ENCODE data around the gene PIGH. TPM values are rescaled to one million over a fixed set of nuclear protein-coding genes. Genes with fewer than 3 reads are reported as not detected.

Gene PIGH
- total RNA-seq, 1 experiment from 2014 or later: 9.4 TPM

DNA sequence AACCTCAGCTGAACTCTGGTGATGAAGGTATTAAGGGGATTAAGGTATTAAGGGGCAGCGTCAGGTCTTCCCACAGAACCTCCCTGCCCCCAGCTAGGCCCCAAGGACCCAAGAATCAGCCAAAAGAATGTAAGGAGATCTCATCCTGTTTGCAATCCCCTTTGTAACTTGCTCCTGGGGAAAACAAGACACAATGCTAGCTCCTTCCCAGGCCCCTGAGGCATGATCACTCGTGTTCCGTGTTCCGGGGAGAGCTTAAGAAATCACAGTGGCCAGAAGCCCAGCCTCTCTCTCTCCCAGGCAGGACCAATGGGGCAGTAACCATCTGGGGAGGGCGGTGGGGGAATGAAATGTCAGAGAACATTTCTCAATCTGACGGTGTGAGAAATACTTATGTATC is 33.2 kb downstream of the PIGH start:
- Histone ChIP-seq H3K18ac (ENCODE audit: insufficient read length, low read depth, low read length) (no peak overlapping the region), H3K56ac (ENCODE audit: insufficient read length, low read depth, low read length) (no peak overlapping the region), H2AK5ac (ENCODE audit: insufficient read length, low read length) (no peak overlapping the region), H3K9me3 (ENCODE audit: control insufficient read depth, low read depth, low read length) (no peaks in the 10 kb centered on the region), H3K14ac (ENCODE audit: insufficient read depth, low read length) (no peak overlapping the region), H3K9ac (ENCODE audit: extremely low read depth, insufficient read length, low read length) (no peak overlapping the region), H2BK15ac (ENCODE audit: low read depth, low read length) (no peak overlapping the region), H3K79me1 (ENCODE audit: insufficient read depth, low read depth, low read length, poor library complexity, severe bottlenecking) (no peaks in the 10 kb centered on the region), H4K8ac (replicated peaks; ENCODE audit: insufficient read length, low read depth, low read length) (no peak overlapping the region), H2BK12ac (ENCODE audit: insufficient read length, low read depth, low read length) (no peak overlapping the region), H2BK20ac (ENCODE audit: low read depth, low read length, poor library complexity, severe bottlenecking) (no peak overlapping the region), H3K4me2 (ENCODE audit: insufficient read depth, insufficient read length, low read length) (no peak overlapping the region), H4K20me1 (ENCODE audit: control insufficient read depth, insufficient read depth, insufficient read length) (no peaks in the 10 kb centered on the region), H2BK120ac (ENCODE audit: low read depth, low read length, poor library complexity, severe bottlenecking) (no peak overlapping the region), H2AFZ (ENCODE audit: low read length) (no peak overlapping the region), H4K5ac (ENCODE audit: insufficient read length, low read depth, low read length) (no peak overlapping the region), H3K27me3 (ENCODE audit: insufficient read depth, low read length) (no peaks in the 10 kb centered on the region), H3K23ac (ENCODE audit: insufficient read length, low read depth, low read length) (no peak overlapping the region), H4K91ac (ENCODE audit: insufficient read length, low read depth, low read length) (no peak overlapping the region), H3K23me2 (ENCODE audit: insufficient read length, low read depth, low read length, poor library complexity, severe bottlenecking) (no peaks in the 10 kb centered on the region), H3K27ac (ENCODE audit: insufficient read length, low read depth, low read length) (no peak overlapping the region), H3K4ac (ENCODE audit: low read depth, low read length) (no peak overlapping the region), H2BK5ac (ENCODE audit: insufficient read length, low read length) (no peak overlapping the region), H3T11ph (ENCODE audit: low read length) (no peak overlapping the region), H3K79me2 (ENCODE audit: insufficient read depth, low read length) (no peaks in the 10 kb centered on the region), H3K4me1 (ENCODE audit: insufficient read depth, low read length) (no peaks in the 10 kb centered on the region)
- no peaks in the 10 kb centered on the region for H3K9me3 Mint-ChIP-seq
- TF ChIP-seq, protein P1, sequence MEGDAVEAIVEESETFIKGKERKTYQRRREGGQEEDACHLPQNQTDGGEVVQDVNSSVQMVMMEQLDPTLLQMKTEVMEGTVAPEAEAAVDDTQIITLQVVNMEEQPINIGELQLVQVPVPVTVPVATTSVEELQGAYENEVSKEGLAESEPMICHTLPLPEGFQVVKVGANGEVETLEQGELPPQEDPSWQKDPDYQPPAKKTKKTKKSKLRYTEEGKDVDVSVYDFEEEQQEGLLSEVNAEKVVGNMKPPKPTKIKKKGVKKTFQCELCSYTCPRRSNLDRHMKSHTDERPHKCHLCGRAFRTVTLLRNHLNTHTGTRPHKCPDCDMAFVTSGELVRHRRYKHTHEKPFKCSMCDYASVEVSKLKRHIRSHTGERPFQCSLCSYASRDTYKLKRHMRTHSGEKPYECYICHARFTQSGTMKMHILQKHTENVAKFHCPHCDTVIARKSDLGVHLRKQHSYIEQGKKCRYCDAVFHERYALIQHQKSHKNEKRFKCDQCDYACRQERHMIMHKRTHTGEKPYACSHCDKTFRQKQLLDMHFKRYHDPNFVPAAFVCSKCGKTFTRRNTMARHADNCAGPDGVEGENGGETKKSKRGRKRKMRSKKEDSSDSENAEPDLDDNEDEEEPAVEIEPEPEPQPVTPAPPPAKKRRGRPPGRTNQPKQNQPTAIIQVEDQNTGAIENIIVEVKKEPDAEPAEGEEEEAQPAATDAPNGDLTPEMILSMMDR (conservative IDR thresholded peaks at IDR 0.05): no peak
- peak overlapping the region in 2 of 3 experiments; percentile 64 to 66; a peak in 4 of 7 replicates for H3K27ac Mint-ChIP-seq
- WGBS (ENCODE audit: extremely low coverage, insufficient read length, low lambda C conversion rate): no CpG with 5 or more reads among the region's 6 CpGs
- peaks cover 0 to 23% (median 10%) of the 10 kb centered on the region in 3 experiments; a peak in 6 of 7 replicates for H3K36me3 Mint-ChIP-seq (ENCODE audit: insufficient read depth in 1 of 3, low read depth in 3 of 3)
- DNase-seq: no peak
- no peak overlapping the region for H3K4me3 Mint-ChIP-seq
- peaks cover 18 to 25% of the 10 kb centered on the region in 2 experiments for H3K4me1 Mint-ChIP-seq
- H3K27me3 Mint-ChIP-seq (ENCODE audit: low read depth): no peaks in the 10 kb centered on the region
